ENCODE data around the gene CARD9.
A peak's percentile ranks its signal among the peaks of the same experiment; 100 is the strongest.
"Not testable (repeated sequence)": the region's sequence is repeated elsewhere in the genome, so short reads cannot be mapped to it uniquely, and the experiment has no call there.

The CARD9 gene

DNA sequence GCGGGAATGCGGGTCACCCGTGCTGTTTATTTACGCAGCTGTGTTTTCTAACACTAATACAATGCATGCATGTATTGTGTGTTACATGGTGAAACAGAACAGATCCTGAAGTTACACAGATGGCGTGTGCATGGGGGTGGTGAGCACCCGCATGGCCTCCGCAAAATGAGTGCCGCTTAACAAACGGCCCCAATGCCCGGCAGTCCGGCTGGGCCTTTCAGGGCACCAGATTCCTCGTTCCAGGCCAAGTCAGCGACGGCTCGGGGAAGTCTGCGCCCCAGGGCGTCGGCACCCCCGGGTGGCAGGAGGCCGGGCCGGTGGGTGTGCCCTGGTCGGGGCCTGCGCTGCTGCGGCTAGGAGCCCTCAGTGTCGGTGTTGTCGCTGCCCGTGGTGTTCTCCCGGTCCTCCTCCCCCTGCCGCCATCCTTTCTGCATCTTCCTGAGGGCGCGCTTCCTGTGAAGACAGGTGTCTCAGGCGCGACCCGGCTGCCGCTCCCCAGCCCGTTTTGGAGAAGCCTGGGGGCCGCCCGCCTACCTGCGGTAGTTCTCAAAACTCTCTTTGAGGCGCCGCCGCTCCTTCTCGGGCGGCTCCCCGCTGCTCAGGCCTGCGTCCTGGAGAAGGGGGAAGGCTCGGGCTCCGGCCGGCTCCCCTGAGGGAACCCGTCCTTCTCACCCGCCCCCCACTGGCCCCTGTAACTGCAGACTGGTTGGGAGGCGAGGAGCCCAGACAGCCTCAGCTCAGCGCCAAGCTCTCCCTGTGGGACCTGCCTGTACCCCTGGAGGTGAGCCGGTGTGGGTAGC lies 9.3 kb downstream of the CARD9 start:
- no peak for DNase-seq (ENCODE audit: low spot score)

DNA sequence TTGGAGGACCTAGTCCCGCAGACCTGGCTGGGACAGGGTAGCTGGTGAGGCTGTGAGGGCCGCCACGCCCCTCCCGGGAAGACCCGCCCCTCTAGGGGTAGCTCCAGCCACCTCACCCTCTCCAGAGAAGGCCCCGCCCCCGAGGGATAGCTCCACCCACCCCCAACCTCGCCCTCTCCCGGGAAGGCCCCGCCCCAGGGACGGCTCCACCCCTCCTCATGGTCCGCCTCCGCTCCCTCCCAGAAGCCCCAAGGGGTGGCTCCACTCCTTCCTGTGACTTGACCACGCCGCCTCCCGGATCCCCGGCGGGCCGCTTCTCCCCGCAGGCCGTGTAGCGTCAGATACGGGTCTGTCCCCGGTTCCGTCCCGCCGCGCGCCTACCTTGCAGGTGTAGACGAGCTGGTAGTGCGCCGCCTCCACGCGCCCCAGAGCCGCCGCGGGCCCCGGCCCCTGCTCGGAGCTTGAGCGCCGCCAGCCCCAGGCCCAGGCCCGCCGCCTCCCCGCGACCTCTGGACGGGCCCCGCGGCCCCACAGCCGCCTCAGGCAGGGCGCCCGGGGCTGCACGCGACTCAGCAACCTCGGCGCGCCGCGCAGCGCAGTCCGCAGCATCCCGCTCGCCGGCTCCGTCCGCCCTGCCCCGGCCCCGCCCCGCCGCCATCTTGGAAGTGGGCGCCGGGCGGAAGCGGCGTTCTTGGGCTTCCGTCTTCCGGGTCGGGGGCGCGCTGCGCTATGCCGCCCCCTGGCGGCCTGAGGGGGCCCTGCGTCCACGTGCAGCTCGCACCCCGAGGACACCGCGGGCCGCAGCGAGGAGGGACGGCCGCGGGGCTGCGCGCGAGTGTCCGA lies 10.1 kb downstream of the CARD9 start, which contains the start of gene DNLZ:
Gene DNLZ (minus strand): TSS at position 639 of the 843 bp plus-strand sequence. CDS start 30 bp downstream, at position 609.
- peak; percentile 99 for DNase-seq (ENCODE audit: low spot score)

DNA sequence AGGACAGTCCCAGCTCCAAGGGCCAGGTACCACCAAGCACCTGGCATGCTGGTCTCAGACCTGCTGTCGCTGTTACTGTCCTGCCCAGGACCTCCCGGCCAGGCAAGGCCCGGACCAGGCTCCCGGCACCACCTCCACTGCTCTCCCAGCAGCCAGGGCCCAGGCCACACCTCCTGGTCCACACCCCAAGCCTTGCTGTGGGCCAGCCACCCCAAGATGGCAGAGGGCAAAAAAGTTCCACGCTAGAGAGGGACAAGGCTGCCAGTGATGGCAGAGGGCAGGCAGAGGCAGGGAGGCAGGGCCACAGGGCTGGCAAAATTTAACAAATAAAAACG lies 11.1 kb downstream of the CARD9 start:
- no peak for DNase-seq (ENCODE audit: low spot score)

DNA sequence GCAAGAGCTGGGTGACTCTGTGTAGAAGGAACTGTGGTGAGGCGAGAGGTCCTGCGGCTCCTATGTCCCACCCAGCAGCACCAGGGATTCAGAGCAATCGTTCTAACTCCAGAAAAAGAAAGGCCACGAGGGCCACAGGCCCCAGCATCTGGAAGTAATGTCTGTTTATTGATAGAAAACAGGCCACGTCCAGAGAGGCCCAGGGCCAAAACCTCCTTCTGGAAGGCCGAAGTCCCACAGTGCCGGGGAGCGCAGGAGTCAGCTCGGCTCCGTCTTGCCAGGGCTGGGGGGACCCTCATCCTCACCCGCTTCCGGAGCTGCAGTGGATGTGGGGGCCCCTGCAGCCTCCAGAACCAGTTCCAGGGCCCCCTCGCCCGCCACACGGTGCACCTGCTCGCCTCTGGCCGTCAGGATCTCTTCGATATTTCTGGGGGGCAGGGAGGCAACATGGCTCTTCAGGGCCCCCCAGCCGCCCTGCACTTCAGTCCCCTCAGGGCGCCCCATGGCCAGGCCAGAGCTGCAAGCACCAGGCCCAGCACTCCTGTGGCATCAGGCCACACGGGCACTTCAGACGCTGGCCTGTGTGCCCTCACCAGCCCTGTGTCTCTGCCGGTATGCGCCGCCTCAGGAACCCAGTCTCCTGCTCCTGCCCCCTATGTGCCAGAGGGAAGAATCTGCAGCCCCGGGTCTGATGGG lies 11.6 kb downstream of the CARD9 start:
- peak; percentile 24 for DNase-seq (ENCODE audit: low spot score)

DNA sequence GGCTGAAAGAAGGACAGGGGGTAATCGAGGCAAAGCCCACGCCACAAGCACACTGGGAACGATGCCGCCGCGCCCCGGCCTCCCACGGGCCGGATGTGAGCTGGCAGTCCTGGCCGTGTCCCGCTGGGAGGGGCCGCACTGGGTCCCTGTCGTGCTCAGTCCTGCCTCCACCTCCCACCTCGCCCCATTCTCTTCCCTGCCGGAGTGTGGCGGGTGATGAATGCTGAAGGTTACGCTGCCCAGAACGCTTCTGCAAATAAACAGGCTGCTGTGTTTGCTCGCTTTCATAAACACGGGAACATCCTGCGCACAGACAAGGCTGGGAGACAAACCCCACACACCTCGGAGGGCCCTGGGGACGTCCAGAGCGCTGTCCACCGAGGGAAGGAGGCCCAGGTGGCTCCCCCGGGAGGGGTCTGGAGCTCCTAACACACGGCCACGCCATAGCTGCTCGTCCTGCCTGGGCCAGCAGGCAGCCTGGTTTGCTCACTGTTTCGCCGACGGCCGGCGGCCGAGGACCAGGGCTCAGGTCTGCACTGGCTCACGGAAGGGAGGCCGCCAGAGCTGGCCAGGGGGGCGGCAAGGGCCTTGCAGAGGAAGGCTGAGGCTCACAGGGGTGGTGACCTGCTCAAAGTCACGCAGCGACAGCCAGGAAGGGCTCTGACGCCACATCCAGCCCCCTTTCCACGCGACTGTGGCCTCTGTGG lies 12.3 kb downstream of the CARD9 start:
- DNase-seq (ENCODE audit: low spot score), result peak; percentile 56

DNA sequence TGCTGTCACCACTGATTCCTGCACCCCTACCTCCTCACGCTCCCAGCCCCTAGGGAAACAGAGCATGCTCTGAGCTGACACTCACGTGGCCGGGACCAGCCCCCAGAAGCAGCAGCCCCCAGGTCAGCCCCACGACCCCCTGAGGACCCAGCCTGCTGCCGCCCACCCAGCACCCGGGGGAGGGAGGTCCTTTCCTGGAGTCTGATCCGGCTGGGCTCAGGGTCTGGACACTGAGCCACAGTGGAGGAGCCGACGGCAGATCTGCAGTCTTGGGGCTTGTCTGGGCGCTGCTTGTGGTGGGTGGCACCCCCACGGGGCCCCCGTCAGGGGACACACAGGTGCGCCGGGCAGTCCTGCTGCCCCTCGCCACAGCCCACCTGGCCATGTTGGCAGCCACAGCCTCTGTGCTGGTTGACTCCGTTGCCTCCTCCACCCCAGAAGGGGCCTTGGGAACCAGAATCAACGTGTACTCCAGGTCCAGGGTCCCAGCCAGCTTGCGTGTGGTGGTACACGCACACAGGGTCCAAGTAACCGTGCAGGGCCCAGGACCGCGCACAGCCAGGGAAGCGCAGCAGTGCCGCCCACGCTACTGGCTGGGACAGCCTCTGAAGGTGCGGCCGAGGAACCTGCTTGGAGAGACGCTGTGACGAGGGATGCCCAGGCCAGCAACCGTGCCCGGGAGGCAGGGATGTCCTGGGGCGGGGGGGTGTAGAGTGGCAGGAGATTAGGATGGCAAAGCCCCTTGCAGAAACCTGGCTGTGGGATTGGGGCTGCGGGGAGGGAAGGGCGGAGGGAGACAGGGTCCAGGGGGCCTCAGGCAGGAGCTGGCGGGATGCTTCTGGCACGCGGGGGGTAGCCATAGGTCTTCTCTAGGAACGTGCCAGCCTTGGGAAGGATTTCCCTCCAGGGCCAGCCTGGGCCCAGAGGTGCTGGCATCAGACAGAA lies 13.4 kb downstream of the CARD9 start:
- DNase-seq (ENCODE audit: low spot score), result no peak

DNA sequence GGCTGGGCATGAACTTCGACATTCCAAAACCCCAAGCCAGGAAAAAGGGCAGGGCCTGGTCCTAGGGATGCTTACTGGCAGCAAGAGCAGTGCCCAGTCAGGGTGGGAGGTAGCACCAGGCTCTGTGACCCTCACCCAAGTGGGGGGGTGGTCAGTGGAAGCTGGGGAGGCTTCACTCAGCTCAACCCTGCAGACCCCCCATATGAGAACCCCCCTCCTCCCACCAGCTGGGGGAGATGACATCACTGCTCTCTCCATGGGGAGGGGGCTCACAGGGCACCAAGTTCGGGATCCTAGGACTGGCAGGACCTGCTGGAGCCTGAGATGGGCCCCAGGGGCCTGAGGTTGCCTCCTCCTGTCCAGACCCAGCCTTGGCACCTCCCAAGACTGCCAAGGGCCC lies 14.6 kb downstream of the CARD9 start:
- DNase-seq (ENCODE audit: low spot score), result no peak

DNA sequence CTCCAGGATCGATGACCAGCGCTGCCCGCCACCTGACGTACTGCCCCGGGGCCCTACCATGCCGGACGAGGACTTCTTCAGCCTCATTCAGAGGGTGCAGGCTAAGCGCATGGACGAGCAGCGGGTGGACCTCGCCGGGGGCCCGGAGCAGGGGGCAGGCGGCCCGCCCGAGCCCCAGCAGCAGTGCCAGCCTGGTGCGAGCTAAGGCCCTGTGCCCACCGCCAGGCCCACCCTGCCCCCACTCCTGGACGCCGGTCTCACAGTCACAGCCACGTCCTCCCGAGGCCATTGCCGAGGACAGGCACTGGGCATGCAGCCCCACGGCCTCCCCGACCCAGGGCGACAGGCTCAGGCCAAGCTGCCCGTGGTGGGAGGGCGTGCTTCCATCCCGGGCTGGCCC lies 15.5 kb downstream of the CARD9 start:
- DNase-seq (ENCODE audit: low spot score), result no peak

DNA sequence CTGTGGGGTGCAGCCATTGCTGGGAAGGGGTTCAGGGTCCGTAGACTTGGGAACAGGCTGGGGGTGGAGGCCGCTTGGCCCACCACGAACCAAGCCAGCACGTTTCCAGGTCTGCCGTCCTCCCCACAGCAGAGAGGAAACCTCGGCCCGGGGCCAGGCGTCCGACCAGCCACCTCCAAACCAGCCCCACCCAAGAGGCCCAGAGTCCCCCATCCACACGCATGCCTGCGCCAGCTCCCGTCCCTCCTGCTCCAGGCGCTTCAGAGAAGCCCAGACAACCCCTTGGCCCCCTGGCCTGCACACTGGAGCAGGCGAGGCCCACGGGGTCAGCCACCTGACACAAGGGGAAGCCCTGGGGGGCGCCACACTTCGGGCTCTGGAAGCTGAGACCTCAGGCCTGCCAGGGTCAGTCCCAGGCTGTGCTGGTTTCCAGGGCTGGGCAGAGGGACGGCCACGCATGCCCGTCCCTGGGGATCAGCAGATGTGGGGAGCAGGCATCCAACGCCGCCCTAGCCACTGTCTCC lies 16.2 kb downstream of the CARD9 start:
- no peak for DNase-seq (ENCODE audit: low spot score)

DNA sequence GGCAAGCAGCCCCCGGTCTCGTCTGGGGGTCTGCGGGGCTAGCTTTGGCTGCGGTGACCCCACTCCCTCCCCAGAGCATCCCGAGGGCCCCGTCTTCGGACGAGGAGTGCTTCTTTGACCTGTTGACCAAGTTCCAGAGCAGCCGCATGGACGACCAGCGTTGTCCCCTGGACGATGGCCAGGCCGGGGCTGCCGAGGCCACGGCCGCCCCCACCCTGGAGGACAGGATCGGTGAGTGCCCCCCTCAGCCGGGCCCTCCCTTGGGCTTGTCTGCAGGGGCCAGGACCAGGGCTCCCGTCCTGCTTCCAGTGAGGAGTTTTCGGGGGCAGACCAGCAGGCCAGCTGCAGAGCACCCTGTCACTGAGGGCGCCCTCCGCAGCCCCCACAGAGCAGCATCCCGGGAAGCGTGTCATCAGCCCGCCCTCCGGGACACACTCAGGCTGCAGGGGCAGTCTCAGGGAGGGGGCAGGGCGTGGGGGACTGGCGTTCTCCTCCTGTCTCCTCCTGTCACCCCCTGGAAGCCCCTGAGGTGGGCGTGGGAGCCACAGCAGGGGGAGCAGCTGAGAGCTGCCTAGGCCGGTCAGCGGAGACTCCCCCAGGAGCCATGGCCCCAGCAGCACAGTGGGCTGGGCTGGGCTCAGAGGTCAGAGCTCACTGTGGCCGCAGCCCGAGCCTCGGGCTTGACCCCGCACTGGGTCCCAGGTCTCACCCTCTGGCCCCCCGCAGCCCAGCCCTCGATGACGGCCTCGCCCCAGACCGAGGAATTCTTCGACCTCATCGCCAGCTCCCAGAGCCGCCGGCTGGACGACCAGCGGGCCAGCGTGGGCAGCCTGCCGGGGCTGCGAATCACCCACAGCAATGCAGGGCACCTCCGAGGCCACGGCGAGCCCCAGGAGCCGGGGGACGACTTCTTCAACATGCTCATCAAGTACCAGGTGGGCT lies 17.6 kb downstream of the CARD9 start:
- no peak for DNase-seq (ENCODE audit: low spot score)

DNA sequence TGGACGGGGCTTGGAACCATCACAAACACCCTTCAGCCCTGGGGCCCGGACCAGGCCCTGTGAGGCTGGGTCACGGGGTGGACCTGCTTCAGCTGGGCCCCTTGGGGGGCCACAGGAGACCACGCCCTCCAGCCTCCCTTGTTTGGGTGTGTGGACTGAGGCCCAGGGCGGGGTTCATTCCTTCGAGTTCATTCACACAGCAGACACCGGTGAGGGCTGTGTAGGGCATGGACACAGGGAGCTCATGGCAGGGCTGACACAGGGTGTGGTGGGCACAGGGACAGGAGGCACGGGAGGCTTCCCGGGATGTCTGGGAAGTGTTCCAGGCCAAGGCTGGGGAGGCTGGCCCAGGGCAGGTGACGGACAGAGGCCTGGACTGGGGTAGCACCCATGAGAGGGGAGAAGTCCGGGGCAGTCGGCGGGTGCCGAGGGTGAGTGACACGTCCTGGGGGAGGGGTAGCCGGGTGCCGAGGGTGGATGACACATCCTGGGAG lies 18.8 kb downstream of the CARD9 start:
- peak; percentile 49 for DNase-seq (ENCODE audit: low spot score)

DNA sequence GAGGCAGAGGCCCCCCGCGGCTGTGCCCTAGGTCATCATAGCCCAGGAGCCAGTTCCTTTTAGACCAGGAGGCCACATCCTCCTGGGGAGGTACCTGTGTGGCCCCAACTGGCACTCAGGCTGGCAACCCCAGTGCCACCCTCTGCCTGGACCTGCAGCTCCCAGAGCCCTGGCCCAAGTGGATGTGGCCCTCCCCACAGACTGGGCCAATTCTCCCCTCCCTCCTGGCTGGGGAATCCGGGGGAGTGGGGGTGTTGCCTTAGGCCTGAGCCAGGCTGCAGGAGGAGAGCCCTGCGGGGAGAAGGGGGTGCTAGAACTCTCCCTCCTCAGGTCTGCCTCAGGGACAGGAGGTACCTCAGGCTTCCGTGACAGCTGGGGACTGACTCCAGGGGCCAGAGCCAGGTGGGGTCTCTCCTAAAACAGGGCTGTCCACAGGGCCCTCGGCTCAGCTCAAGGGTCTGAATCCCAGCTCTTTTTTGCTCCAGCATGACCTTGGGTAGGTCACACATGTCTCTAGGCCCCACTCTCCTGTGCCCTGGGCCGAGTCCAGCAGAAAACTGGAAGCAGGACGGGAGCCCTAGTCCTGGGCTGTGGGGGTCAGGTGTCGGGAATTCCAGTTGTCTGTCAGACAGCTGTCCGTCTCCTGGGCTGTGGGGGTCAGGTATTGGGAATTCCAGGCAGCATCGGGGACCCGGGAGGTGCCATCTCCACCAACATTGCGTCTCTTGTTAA lies 19.5 kb downstream of the CARD9 start:
- DNase-seq (ENCODE audit: low spot score), result no peak

DNA sequence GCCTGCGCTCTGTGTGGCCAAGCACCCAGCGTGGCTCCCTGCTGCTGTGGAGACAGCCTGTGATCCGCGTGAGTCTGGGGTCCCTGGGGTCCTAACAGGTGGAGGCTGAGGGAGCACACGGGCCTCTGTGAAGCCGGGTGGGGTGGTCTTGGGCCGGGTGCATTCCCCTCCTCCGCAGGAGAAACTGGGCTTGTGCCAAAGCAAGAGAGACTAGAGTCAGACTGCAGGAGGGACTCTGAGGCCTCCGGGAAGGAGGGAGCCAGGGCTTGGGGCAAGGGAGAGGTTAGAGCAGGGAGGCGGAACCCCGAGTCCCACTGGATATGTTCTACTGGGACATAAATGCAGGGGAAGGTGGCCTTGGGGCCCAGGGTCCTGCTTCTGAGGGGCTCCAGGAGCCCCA lies 20.4 kb downstream of the CARD9 start:
- no peak for DNase-seq (ENCODE audit: low spot score)

DNA sequence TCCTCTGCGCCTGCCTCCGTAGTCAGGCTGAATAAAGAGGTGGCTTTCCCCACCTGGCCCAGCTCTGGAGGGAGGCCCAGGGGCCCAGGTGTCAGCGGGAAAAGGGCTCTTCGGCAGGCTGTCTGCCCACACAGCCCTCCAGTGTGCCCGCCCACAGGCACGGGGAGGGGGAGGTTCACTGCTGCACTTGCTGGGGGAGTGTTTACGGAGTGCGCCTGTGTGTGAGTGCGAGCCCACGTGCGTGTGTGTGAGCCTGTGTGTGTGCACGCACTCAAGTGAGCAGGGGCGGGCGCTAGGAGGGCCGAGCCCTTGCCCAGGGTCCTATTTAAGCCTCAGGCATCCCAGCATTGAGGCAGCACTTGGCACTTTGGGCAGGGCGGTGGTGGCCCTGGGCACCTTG lies 20.8 kb downstream of the CARD9 start:
- DNase-seq (ENCODE audit: low spot score), result no peak

DNA sequence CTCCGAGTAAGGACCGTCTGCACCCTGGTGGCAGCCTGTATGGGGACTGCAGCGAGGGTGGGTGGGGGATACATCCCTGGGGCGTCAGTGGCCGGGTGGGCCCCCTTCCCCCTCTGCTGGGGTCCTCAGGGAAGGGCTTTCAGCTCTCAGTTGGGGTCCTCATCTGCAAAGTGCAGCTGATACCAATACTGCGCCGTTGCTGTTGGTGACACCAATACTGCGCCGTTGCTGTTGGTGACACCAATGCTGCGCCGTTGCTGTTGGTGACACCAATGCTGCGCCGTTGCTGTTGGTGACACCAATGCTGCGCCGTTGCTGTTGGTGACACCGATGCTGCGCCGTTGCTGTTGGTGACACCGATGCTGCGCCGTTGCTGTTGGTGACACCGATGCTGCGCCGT lies 21.6 kb downstream of the CARD9 start:
- not testable (repeated sequence) for DNase-seq (ENCODE audit: low spot score)

DNA sequence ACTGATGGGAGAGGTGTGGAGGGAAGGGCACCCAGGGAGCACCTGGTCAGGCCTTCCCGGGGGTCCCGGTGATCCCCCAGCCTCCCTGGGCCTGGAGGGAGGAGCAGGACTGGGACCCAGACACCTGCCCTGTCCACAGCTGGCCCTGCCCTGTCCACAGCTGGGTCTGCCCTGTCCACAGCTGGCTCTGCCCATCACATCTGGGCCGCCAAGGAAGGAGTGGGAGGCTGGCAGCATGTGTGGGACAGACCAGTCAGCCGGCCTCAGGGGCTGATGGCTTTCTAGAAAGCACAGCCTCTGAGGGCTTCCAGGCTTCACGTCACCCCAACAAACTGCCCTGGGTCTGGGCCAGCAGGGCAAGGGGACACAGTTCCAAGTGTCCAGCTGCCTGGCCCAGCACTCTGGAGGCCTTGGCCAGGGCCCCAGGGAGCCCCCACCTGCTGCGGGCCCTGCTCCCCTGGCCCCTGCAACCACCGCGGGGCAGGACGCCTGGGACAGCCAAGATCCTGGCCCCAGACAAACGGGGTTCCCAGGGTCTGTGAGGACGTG lies 22.1 kb downstream of the CARD9 start:
- no peak for DNase-seq (ENCODE audit: low spot score)

DNA sequence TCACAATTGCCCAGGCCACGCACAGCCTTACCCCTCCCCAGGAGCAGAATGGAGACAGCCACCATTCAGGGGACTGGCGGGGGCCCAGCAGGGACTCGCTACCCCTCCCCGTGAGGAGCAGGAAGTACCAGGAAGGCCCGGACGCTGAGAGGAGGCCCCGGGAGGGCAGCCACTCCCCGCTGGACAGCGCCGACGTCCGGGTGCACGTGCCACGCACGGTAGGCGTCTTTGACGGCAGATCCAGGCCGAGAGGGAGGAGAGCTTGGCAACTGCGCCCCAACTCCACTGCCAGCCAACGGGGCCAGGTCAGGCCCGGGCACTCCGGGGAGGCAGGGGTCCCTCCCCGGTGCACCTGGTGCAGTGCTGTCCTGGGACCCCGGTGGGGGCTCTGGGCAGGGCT lies 23.9 kb downstream of the CARD9 start:
- DNase-seq (ENCODE audit: low spot score), result no peak

DNA sequence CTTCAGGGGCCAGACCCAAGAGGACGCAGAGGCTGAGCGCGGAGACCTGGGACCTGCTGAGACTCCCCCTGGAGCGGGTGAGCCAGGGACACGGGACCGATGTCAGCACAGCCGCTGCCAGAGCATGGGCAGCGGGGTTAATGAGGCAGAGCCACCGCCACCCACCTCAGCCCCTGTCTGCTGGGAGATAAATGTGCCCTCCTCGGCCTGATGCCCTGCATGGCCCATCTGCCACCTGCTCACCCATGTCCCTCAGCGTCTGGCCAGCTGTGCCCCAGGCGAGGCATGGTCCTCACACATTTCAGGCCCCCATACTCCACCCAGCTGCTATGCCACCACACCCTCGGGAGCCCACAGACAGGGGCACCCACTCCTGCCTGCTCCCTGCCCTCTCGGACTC lies 24.8 kb downstream of the CARD9 start:
- no peak for DNase-seq (ENCODE audit: low spot score)
